SJCRH30 (cell line): Measurements from ENCODE around the gene SCIN. TPM values are rescaled to one million over a fixed set of nuclear protein-coding genes. Genes with fewer than 3 reads are reported as not detected.

Experiments
- DNase-seq, 2 experiments: peaks; one replicate each; pipeline ENCODE4 v3.0.0-alpha.2; 2015 to 2020
- H3K27ac ChIP-seq: fragments of 250-450 bp; sonication (Bioruptor Pico); 2 replicates; pipeline ENCODE4 v1.5.1; 2020; ENCODE audit warnings: mild to moderate bottlenecking, moderate library complexity
- H3K27me3 ChIP-seq: fragments of 250-450 bp; sonication (Bioruptor Pico); 2 replicates; pipeline ENCODE4 v1.5.1; 2020; ENCODE audit warnings: mild to moderate bottlenecking, moderate library complexity
- H3K36me3 ChIP-seq: fragments of 250-450 bp; sonication (Bioruptor Pico); 2 replicates; pipeline ENCODE4 v1.5.1; 2020; ENCODE audit warnings: mild to moderate bottlenecking, moderate library complexity
- H3K4me1 ChIP-seq: fragments of 250-450 bp; sonication (Bioruptor Pico); 2 replicates; pipeline ENCODE4 v1.5.1; 2020; ENCODE audit warnings: mild to moderate bottlenecking, moderate library complexity
- H3K4me3 ChIP-seq: fragments of 250-450 bp; sonication (Bioruptor Pico); 2 replicates; pipeline ENCODE4 v1.5.1; 2020; ENCODE audit warnings: mild to moderate bottlenecking, moderate library complexity
- H3K9me3 ChIP-seq: fragments of 250-450 bp; sonication (Bioruptor Pico); replicated peaks from 2 replicates; pipeline ENCODE4 v1.5.1; 2020; ENCODE audit warnings: mild to moderate bottlenecking, moderate library complexity
- total RNA-seq: library from RNA; depleted of rRNA; stranded (reverse); fragments of >200 nt; shearing (Covaris generic); gene quantifications from 2 replicates; pipeline ENCODE4 v1.2.3, GENCODE V29; 2014

Gene SCIN
- total RNA-seq, 1 experiment from 2014 or later: not detected

DNA sequence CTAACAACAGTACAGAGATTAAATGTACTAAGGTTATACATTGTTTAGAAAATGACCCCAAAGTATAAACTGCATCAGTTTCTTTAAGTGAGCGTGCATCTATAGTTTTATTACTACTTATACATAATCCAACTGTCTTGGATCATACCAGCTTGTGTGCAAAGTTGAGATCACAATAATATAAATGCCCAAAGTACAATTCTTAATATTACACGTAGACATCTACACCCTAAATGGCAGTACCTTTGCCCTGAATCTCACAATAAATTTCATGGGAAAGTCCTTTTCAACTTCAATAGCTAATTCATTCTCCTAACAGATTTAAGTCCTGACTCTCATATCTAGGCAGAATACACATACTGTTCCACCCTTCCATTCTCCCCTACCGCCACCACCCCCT lies 11.8 kb downstream of the SCIN start:
- Histone ChIP-seq H3K4me1 (no peaks in the 10 kb centered on the region), H3K27me3 (0 out of 2 replicates have a peak, but pooled peaks cover 3% of the 10 kb centered on the region), H3K36me3 (no peaks in the 10 kb centered on the region), H3K27ac (no peak overlapping the region), H3K9me3 (no peaks in the 10 kb centered on the region), H3K4me3 (no peak overlapping the region)
- no peak for DNase-seq

DNA sequence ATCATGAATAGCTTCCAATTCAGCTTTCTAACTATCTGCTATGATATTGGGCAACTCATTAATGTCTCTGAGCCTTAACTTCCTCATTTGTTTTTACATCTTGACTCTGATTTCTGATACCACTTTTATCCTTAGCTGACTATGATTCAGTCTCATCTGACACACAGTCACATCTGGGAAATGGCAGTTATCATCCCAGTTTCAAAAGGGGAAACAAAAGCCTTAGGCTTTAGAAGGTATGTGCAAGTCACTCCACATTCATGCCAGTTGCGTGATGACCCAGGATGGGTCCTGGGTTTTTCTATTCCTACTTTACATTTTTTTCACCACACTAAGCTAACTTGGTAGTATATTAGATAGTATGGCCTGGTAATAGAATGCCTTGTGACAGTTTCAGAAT lies 12.7 kb downstream of the SCIN start:
- Histone ChIP-seq H3K4me1 (no peaks in the 10 kb centered on the region), H3K4me3 (no peak overlapping the region), H3K36me3 (no peaks in the 10 kb centered on the region), H3K27ac (no peak overlapping the region), H3K27me3 (0 out of 2 replicates have a peak, but pooled peaks cover 3% of the 10 kb centered on the region), H3K9me3 (no peaks in the 10 kb centered on the region)
- no peak for DNase-seq

DNA sequence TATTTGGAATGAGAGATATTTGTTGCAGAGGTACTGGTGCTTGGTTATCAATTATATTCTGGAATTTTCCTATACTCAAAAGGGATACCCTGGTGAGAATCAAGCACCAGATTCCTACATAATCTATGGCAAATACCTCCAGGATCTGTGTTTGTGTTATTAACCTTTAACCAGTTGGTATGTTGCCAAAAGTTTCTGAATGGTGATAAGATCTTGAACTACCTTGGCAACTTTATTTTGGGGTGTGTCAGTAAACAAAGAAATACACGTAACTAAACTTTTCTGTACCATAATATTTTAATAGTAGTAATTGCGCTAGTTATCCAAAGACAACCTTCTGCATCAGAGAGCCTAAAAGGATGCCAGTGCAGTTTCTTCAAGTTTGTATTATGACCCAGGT lies 13.4 kb downstream of the SCIN start:
- H3K27ac ChIP-seq: no peak overlapping the region
- no peaks in the 10 kb centered on the region for H3K9me3 ChIP-seq
- H3K27me3 ChIP-seq: 0 out of 2 replicates have a peak, but pooled peaks cover 3% of the 10 kb centered on the region
- no peak overlapping the region for H3K4me3 ChIP-seq
- H3K4me1 ChIP-seq: no peaks in the 10 kb centered on the region
- H3K36me3 ChIP-seq: no peaks in the 10 kb centered on the region
- DNase-seq: no peak

DNA sequence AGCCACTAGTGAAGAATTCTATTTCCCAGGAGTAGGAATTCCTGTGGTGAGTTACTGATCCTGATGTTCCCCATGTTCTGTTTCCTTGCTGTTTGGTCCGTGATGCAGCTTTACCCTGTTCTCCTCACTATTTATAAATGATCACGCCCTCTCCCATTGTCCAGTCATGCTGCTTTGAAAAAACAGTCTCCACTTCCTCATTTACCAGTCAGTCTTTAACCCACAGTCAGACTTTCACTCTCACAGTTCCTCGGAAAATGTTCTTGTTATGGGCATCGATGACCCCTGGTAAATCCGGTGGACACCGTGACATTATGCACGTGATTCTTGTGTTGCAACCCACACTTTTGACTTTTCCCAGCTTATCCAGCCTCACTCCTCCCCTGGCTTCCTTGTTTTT lies 14.4 kb downstream of the SCIN start:
- Histone ChIP-seq H3K4me3 (no peak overlapping the region), H3K9me3 (no peaks in the 10 kb centered on the region), H3K27me3 (0 out of 2 replicates have a peak, but pooled peaks cover 3% of the 10 kb centered on the region), H3K4me1 (no peaks in the 10 kb centered on the region), H3K36me3 (no peaks in the 10 kb centered on the region), H3K27ac (no peak overlapping the region)
- no peak for DNase-seq

DNA sequence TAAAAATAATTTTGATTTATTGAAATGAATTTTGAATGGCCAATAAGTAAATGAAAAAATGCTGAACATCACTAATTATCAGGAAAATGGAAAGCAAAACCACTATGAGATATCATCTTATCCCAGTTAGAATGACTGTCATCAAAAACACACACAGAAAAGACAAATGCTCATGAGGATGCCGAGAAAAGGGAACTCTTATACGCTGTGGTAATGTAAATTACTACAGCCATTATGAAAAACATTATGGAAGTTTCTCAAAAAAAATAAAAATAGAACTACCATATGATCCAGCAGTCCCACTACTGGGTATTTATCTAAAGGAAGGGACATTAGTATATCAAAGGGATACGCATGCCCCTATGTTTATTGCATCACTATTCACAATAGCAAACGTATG lies 15.8 kb downstream of the SCIN start:
- H3K27ac ChIP-seq: no peak overlapping the region
- no peaks in the 10 kb centered on the region for H3K4me1 ChIP-seq
- no peak overlapping the region for H3K4me3 ChIP-seq
- DNase-seq: no peak
- no peaks in the 10 kb centered on the region for H3K36me3 ChIP-seq
- H3K27me3 ChIP-seq: 0 out of 2 replicates have a peak, but pooled peaks cover 3% of the 10 kb centered on the region
- H3K9me3 ChIP-seq: no peaks in the 10 kb centered on the region

DNA sequence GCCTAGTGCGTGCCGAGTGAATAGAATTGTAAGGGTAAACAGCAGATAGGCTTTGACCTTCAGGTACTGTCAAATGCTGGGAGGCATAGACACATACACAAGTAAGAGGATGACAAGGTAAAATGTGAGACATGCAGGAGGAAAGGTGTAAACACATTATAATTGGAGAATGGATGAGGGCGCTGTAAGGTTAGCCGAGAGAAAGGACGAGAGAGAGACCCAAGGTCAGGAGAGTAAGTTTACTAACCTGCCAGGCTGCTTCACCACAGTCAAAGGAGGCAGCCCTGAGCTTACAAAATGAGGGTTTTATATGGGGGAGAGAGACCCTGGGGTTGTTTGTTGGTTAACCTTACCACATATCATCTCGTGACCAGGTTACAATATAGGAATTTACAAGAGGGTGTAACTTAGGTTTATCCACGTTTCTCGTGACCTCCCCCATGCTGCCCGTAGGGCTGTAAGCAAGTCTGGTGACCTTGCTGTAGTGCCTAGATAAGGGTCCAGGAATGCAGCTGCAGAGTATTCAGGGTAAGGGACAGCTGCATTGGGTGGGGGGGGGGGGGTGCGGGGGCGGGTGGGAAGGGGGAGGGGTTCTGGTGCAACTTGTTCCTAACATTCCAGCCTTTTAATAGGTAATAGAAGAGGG lies 17.9 kb downstream of the SCIN start:
- Histone ChIP-seq H3K9me3 (no peaks in the 10 kb centered on the region), H3K27ac (no peak overlapping the region), H3K27me3 (0 out of 2 replicates have a peak, but pooled peaks cover 3% of the 10 kb centered on the region), H3K4me3 (no peak overlapping the region), H3K4me1 (no peaks in the 10 kb centered on the region), H3K36me3 (no peaks in the 10 kb centered on the region)
- no peak for DNase-seq

DNA sequence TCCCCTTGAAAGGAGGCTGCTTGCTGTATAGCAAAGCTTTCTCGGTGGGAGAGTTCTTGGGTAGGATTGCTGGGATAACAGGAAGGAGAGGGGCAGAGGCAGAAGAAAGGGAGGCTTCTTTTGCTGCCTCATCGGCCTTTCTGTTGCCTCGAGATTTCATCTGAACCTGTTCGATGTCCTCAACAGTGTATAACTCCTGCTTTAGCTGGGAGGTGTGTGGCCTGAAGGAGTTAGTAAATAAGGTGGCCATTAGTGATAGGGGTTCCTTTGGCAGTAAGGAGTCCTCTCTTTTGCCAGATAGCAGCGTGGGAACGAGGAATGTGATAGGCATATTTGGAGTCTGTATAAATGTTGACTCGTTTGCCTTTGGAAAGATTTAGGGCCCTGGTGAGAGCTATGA lies 20.0 kb downstream of the SCIN start:
- DNase-seq: no peak
- Histone ChIP-seq H3K27ac (no peak overlapping the region), H3K4me1 (no peaks in the 10 kb centered on the region), H3K36me3 (no peaks in the 10 kb centered on the region), H3K27me3 (no peaks in the 10 kb centered on the region), H3K4me3 (no peak overlapping the region), H3K9me3 (no peaks in the 10 kb centered on the region)

DNA sequence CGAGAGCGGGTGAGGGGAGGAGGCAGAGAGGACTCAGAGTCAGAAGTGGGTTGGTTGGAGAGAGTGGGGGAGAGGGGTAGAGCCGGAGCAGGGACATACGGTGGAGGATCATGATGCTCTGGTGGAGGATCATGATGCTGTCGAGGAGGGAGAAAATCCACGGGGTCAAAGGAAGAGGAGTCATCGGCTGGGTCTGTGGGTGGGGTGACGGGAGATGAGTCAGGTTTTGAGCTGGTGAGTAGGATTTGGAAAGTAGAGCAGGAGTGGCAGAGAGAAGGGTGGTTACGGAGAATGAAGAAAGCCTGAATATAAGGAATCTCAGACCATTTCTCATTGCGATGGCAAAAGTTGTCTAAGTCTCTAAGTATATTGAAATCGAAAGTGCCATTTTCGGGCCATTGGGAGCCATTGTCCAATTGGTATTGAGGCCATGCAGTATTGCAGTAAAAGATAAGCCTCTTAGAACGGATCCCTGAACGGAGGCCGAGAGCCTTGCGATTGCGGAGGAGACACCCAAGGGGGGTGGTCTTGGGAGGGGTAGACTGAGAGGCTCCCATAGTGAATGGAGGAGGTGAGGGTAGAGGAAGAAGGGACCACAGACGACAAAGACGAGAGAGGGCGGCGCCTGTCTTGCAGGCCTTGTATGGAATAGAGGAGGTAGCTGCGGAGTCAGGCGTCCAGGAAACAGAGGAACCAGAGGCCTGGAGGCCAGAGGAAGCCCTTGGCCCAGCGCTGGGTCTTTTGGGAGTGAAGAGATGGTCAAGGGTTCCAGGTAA lies 23.8 kb downstream of the SCIN start:
- Histone ChIP-seq H3K27me3 (no peaks in the 10 kb centered on the region), H3K36me3 (no peaks in the 10 kb centered on the region), H3K4me1 (no peaks in the 10 kb centered on the region), H3K27ac (no peak overlapping the region), H3K9me3 (no peaks in the 10 kb centered on the region), H3K4me3 (no peak overlapping the region)
- DNase-seq: no peak

DNA sequence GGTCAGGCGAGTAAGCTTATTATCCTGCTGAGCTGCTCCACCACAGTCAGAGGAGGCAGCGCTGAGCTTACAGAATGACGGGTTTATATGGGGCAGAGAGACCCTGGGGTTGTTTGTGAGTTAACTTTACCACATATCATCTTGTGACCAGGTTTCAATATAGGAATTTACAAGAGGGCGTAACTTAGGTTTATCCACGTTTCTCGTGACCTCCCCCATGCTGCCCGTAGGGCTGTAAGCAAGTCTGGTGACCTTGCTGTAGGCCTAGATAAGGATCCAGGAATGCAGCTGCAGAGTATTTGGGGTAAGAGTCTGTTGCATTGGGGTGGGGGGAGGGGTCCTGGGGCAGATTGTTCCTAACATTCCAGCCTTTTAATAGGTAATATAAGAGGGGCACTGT lies 24.6 kb downstream of the SCIN start:
- no peak for DNase-seq
- H3K27me3 ChIP-seq: no peaks in the 10 kb centered on the region
- H3K36me3 ChIP-seq: no peaks in the 10 kb centered on the region
- no peaks in the 10 kb centered on the region for H3K4me1 ChIP-seq
- H3K4me3 ChIP-seq: no peak overlapping the region
- H3K9me3 ChIP-seq: no peaks in the 10 kb centered on the region
- no peak overlapping the region for H3K27ac ChIP-seq

DNA sequence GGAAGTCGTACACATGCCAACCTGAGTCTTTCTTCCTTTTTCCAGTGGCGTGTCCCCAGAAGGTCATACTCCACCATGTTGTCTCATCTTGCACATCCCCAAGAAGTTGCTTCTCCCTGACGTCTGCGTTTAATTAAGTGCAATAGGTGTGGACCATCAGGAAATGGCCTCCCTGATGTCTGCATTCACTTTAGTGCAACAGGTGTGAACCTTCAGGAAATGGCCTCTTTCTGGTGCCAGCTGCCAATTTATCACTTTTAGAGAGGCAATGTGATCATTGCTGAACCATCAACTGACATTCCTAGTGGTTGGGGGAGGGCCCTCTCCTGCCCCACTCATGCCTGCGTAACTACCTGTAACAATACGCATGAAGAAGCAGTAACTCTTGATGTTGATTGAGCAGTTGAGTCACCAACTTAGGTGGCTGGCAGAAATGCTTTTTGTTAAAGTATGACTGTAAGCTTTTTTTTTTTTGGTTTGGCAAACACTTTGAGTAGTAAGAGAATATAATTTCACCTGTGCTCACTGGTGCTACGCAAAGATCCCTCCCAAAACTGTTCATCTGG lies 25.8 kb downstream of the SCIN start:
- H3K27ac ChIP-seq: no peak overlapping the region
- no peaks in the 10 kb centered on the region; the same call in 1 of the 2 replicates for H3K36me3 ChIP-seq
- no peaks in the 10 kb centered on the region for H3K27me3 ChIP-seq
- H3K9me3 ChIP-seq: no peaks in the 10 kb centered on the region
- no peak overlapping the region for H3K4me3 ChIP-seq
- no peaks in the 10 kb centered on the region for H3K4me1 ChIP-seq
- no peak for DNase-seq

DNA sequence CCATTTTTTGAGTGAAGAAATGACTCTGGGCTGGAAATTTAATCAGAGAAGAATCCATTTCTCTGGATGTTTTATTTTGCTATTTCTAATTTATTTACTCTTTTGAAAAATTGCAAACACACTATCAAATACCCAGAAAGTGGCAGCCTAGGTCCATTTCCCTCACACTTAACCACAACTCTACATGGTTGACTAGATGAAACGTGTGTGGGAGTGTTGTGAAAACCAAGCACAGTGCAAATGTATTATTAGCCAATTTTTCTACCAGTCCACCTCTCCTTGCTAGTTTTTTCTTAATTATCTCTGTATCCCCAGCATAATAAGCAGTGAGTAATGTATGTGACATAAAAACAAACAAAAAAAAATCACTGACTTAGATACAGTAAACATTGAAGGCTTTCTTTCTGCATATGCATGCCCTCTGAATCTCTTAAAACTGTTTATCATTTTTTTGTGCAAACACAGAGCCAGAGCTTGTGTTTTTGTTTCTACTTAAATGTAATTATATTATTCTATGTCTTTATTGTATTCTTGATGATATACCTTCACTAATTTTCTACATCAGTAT lies 30.9 kb downstream of the SCIN start:
- Histone ChIP-seq H3K9me3 (peaks cover 3% of the 10 kb centered on the region; the same call in 1 of the 2 replicates), H3K4me1 (no peaks in the 10 kb centered on the region), H3K36me3 (no peaks in the 10 kb centered on the region; the same call in 1 of the 2 replicates), H3K27ac (no peak overlapping the region), H3K27me3 (no peaks in the 10 kb centered on the region), H3K4me3 (no peak overlapping the region)
- DNase-seq: no peak

DNA sequence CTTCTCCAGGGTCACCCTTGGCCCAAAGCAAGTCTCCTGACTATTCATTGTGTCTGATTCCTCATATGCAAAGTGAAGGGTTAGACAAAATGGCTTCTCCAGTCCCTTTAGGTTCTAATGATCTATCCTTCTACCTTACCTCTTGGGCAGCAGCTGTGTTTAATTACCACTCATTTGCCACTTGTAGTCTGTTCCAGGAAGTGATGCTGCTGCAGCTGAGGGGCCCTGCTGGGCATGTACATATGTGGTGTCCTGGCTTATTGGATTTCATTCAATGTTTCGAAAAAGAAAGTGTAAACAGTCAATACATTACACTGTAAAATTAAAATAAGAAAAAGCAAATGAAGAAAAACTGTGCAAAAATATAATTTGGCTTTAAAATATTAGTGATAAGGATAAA lies 36.6 kb downstream of the SCIN start:
- Histone ChIP-seq H3K27ac (no peak overlapping the region), H3K9me3 (peaks cover 6% of the 10 kb centered on the region; the same call in 1 of the 2 replicates), H3K27me3 (no peaks in the 10 kb centered on the region), H3K36me3 (no peaks in the 10 kb centered on the region), H3K4me1 (no peaks in the 10 kb centered on the region), H3K4me3 (no peak overlapping the region)
- peak in 1 of 2 experiments; percentile 33 for DNase-seq

DNA sequence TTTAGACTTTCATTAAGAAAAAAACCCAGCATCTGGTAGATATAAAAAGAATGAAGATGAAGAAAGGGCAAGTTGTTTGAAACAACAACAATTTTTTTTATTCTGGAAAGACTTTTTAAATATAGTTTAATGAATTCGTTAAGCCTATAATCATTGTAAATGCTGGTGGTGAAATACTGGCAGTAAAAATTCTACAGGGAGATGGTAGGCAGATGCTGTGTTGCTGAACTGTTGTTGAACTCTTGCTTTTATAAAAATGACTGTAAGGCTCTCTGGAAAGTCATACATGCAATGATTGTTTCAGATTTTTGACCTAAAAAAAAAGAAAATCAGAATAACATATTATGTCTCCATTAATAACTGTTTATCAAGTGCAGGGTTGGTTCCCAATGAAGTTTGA lies 39.0 kb downstream of the SCIN start:
- H3K9me3 ChIP-seq: 0 out of 2 replicates have a peak, but pooled peaks cover 4% of the 10 kb centered on the region
- H3K36me3 ChIP-seq: no peaks in the 10 kb centered on the region
- H3K4me1 ChIP-seq: no peaks in the 10 kb centered on the region
- no peak overlapping the region for H3K27ac ChIP-seq
- DNase-seq: no peak
- H3K27me3 ChIP-seq: no peaks in the 10 kb centered on the region
- no peak overlapping the region for H3K4me3 ChIP-seq

DNA sequence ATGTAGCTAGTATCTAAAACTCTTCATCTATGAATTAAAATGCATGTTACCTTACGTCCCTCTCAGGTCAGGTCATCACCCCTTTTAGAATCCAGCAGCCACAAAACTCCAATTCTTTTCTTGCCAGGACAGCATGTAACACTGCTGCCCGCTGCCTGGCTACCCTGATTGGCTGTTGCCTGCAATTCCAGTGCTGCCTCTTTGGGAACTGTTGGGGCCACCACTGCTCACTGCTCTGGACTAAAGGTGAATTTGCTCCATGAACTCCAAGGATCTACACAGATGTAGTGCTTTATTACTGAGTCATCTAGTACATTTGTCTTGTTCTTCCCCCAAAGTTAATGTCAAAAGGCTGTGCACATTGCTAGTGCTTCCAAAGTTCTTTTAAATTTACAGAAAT lies 40.4 kb downstream of the SCIN start:
- no peaks in the 10 kb centered on the region for H3K36me3 ChIP-seq
- no peaks in the 10 kb centered on the region for H3K27me3 ChIP-seq
- no peak overlapping the region for H3K27ac ChIP-seq
- no peak overlapping the region for H3K4me3 ChIP-seq
- DNase-seq: no peak
- no peaks in the 10 kb centered on the region for H3K4me1 ChIP-seq
- H3K9me3 ChIP-seq: 0 out of 2 replicates have a peak, but pooled peaks cover 4% of the 10 kb centered on the region

DNA sequence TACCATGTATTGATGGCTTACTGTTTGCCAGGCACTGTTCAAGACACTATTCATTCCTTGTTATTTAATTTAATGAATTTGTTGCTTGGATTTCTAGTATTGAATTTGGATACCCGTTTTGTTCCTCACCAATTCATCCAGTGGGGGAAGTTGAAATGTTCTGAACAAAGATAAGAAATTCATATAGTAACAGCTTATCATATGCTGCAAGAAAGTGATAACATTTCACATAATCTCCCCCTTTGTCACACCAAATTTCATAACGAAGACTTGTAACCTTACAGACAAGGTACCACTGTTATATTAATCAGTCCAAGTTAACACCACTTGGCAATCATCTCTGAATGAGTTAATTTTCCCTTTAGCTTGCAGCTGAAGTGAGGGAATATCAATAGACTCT lies 42.1 kb downstream of the SCIN start:
- Histone ChIP-seq H3K4me3 (no peak overlapping the region), H3K27ac (no peak overlapping the region), H3K4me1 (no peaks in the 10 kb centered on the region), H3K27me3 (no peaks in the 10 kb centered on the region), H3K36me3 (no peaks in the 10 kb centered on the region), H3K9me3 (0 out of 2 replicates have a peak, but pooled peaks cover 4% of the 10 kb centered on the region)
- no peak for DNase-seq
